Superior temporal gyrus (tissue), 1 donor: ENCODE measurements around the gene CELF4.

Source experiments
- DNase-seq: peaks from one replicate; pipeline ENCODE4 v3.0.0-alpha.2; 2016; ENCODE audit errors: extremely low spot score

The CELF4 gene

DNA sequence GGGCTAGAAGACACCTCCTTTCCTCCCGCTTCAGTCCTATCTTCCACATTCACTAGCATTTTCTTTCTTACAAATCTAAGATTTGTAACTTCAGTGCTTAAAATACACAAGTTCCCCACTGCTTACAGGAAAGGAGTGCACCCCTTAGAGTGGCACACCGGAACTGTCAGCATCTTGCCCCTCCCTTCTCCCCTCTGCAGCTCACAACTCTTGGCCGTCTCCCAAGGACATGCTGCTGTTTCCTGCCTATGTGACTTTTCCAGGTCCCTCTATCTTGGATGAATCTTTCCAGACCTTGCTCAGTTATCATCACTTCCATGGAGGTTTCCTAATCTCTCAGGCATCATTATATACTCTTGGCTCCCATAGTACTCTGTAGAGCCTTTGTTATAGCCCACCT, 334.8 kb downstream of the CELF4 start:
- DNase-seq: no peak

DNA sequence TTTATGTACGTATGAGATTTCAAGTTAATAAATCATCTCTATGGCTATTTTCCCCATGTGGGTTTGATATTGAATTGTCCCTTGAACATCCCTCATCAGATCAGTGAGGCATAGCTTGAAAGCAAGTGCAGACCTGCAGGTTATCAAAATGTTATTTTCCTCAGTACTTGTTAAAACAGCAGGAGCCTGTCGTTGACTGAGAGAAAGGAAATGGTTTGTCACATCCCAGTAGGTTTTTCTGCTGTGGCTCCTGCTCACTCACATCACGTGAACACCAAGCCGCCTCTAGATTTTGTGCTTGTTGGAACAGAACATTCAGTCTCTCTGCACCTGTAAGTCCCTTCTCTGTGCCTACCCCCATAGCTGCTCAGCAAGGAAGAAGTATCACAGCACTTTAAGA, 340.3 kb downstream of the CELF4 start:
- no peak for DNase-seq

DNA sequence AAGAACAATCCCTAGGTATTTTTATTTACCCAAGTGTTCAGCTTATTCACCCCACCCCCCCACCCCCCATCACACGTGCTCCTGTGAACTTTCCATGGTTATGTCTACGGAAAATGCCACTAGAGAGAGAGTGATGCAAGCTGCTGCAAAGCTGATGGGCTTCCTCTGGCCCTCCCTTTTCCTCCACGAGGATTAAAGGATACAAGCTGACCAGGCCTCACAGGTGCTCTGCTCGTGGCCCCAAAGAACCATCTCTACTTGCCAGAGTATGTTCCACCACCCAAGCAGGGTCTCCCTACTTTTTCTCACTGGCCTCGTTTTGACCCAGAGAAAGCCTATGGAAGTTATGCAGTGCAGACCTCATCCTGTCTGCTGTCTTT, 342.6 kb downstream of the CELF4 start:
- DNase-seq: no peak

DNA sequence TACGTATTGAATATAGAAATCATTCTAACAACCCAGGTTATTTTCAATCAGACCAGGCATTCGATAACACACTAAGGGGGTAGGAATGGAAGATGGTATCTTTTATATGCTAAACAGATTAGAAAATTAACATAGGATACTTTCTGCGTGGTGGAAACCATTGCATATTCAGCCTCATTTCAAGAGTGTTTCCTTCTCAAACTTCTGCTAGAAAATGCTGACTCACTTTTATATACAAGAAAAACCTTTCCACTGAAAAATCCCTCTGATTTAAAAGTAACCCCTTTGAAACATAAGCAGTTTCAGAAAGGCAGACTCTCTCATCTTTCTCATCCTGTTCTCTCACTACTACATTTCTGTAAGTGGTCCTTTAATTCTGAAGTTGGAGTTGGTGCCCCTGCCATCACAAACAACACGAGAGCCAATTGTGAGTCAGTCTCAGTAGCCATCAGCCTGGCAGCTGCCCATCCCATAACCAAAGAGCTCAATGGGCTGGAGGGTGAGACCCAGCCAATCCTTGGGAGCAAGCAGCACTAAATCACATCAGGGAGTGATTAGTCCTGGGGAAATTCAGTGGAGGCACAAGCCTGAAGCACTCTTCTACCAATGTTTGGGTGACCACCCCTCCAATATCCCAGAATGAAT, 343.1 kb downstream of the CELF4 start:
- DNase-seq: no peak

DNA sequence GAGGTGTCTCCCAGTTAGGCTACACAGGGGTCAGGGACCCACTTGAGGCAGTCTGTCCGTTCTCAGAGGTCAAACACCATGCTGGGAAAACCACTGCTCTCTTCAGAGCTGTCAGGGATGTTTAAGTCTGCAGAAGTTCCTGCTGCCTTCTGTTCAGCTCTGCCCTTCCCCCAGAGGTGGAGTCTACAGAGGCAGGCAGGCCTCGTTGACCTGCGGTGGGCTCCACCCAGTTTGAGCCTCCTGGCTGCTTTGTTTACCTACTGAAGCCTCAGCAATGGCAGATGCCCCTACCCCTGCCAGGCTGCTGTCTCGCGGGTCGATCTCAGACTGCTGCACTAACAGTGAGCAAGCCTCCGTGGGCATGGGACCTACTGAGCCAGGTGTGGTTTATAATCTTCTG, 346.3 kb downstream of the CELF4 start:
- no peak for DNase-seq

DNA sequence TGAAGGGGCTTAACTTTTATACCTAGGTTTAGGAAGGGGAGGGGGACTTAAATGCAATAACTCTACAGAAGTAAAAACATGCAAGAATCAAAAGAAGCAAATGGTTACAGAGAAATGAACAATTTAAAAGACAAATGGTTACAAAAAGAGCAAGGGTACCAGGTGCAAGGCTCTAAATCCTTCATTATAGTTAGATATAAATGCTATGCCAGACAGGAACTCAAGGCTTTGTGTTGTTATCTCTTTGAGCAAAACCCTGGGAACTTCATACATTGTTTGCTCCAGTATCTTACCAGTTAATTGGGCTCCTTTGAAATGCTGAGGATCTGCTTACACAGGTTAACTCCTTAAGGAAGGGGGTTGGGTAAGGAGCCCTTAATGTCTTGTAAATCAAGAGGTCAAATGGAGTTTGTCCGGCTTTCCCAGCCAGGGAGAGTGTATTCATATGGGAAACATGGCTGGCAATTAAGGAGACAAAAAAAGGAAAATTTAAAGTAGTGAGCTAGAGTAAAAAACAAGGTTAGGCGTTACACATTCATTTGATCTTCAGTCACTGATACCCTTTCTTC, 347.5 kb downstream of the CELF4 start:
- DNase-seq: no peak

DNA sequence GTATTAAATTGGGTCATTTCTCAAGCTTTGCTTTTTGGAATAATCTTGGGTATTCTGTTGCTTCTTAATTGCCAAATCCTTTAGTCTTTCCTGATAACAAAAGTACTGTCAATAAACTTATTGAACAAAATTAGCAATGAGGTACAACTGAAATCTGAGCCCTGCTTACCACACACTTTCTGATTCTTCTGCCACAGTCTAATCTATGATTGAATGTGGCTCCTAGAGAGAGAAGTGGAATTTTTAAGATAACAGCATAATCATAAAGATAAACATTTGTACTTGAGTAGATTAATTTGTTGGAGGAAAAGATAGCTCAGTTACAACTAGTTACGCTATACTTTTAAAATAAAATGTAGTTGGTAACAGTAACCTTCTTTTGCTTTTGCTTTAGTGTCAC, 354.8 kb downstream of the CELF4 start:
- DNase-seq: no peak

DNA sequence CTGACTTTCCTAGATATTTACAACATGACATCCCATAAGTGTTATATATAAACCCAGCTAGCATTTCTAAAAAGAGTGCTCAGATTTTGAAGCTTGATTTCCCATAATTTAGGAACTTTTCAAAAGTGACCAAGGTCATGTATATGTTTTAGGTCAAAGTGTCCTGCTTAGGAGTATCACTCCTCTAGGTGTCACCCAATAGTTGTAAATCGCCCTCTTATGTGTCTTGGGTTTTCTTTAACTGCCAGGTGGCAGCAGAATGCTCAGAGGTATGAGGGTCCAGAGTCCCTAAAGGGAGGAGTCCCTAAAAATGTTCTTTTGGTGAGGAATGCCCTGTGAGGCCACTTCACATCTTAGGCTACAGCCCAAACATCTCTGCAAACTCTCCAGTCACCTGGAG, 358.3 kb downstream of the CELF4 start:
- DNase-seq: no peak

DNA sequence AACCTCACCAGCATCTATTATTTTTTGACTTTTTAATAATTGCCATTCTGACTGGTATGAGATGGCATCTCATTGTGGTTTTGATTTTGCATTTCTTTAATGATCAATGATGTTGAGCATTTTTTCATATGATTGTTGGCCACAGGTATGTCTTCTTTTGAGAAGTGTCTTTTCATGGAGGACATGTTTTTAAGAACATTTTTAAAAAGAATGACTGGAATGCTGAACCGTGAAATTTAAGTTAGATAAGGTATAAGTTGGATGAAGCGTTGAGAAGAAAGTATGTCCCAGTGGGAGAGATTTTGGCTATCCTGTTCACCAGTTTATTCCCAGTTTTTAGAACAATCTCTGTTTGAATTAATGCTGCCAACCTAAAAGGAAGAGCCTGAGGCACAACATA, 365.9 kb downstream of the CELF4 start:
- DNase-seq: no peak
